ENCODE measurements around the gene ATXN7L3B.

- TF ChIP-seq CTCF (IDR thresholded peaks at IDR 0.05) (no peak), POLR2A (IDR thresholded peaks at IDR 0.05) (no peak)
These were observed 14.6 kb downstream of the ATXN7L3B start for GRCh38 chr12:74552201-74552600.

Data from adrenal gland (tissue), 5 donors.